Esophagus (tissue), 2 donors: Measurements from ENCODE around the gene NRARP. TPM values are rescaled to one million over a fixed set of nuclear protein-coding genes. Genes with fewer than 3 reads are reported as not detected.

Source experiments
- H3K27ac ChIP-seq, 2 donors: one replicate each; pipeline ENCODE4 v1.5.1; 2013; ENCODE audit warnings: low read depth in 2 of 2, mild to moderate bottlenecking in 2 of 2, inconsistent platforms in 1 of 2, low read length in 1 of 2, moderate library complexity in 1 of 2
- H3K27me3 ChIP-seq, 2 donors: one replicate each; pipeline ENCODE4 v1.6.1; 2013; ENCODE audit warnings: low read length in 2 of 2, control low read depth in 1 of 2, mild to moderate bottlenecking in 1 of 2; ENCODE audit not compliant: insufficient read depth in 2 of 2, control insufficient read depth in 1 of 2
- H3K36me3 ChIP-seq, 2 donors: one replicate each; pipeline ENCODE4 v1.6.1; 2013; ENCODE audit warnings: low read length in 1 of 2; ENCODE audit not compliant: control insufficient read depth in 2 of 2, insufficient read depth in 2 of 2
- H3K4me1 ChIP-seq, 2 donors: one replicate each; pipeline ENCODE4 v1.6.1; 2013; ENCODE audit warnings: low read length in 1 of 2; ENCODE audit not compliant: control insufficient read depth in 2 of 2, insufficient read depth in 2 of 2
- H3K4me3 ChIP-seq, 2 donors: one replicate each; pipeline ENCODE4 v1.5.1; 2013; ENCODE audit warnings: low read length in 2 of 2, mild to moderate bottlenecking in 2 of 2, low read depth in 1 of 2, moderate library complexity in 1 of 2
- H3K9me3 ChIP-seq, 2 donors: one replicate each; pipeline ENCODE4 v1.6.1; 2013; ENCODE audit warnings: mild to moderate bottlenecking in 2 of 2, low read depth in 1 of 2, low read length in 1 of 2, moderate library complexity in 1 of 2; ENCODE audit not compliant: control insufficient read depth in 2 of 2, insufficient read depth in 1 of 2
- WGBS, 2 donors: extraction: QIAGEN DNeasy Blood & Tissue Kit; methylation state at CpG; one replicate each; pipeline ENCODE4 v1.1.7; 2013; 5-methylcytosine and 5-hydroxymethylcytosine counted together
- polyA plus RNA-seq, 2 donors: library from polyadenylated mRNA; stranded (reverse); fragments of 200-250 nt; gene quantifications; one replicate each; pipeline ENCODE4 v1.2.3, GENCODE V29; 2013
- donor health status: healthy with polysubstance abuse.
- donor health status: Bipolar disorder and iron deficiency.

NRARP gene
- polyA plus RNA-seq, 2 donors, result 1.6 to 7.8 TPM

DNA sequence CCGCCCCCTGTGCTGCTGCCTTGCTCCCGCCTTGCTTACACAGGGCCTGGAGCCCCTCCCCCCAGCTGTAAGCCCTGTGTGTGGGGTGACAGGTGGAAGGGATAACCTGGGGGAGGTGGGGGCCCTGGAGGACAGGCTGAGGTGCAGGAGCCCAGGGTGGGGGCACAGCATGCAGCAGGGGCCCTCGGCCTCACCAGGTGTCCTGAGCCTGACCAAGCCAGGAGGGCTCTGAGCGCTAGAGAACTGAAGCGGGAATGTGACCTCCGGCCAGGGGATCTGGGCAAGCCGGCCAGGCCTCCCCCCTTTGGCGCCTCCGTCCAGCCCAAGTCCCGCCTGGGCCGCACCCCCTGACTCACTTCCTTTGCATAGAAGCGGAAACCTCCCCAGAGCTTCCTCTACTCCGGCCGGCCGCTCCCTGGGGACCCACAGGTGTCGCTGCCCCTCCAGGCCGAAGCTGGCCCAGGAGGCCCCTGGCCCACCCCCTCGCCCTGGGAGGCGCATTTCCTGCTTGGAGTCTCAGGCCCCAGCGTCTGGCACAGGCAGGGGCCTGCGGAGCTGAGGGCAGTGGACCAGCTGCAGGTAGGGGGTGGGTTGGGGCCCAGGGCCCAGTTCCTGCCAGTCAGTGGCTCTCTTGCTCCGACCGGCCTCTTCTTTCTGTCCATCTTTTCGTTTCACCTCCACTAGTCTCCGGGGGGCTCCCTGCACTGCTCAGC, 24.6 kb downstream of the NRARP start, which contains the start of gene TOR4A:
TSS of gene TOR4A (plus strand) at position 398 of the 713 bp plus-strand sequence. CDS start 964 bp downstream, outside the sequence.
- Histone ChIP-seq H3K36me3 (peaks cover 0 to 10% of the 10 kb centered on the region in 2 donors), H3K4me3 (peak within 1 kb of the TSS; percentile 46 to 53), H3K9me3 (peaks cover 0 to 3% of the 10 kb centered on the region in 2 donors), H3K27me3 (peaks cover 0 to 11% of the 10 kb centered on the region in 2 donors), H3K27ac (peak within 1 kb of the TSS; percentile 73 to 77), H3K4me1 (peaks cover 0 to 24% of the 10 kb centered on the region in 2 donors)
- WGBS, 2 donors, result 17 to 20% methylated on average over 17 to 25 of the region's 25 CpGs

DNA sequence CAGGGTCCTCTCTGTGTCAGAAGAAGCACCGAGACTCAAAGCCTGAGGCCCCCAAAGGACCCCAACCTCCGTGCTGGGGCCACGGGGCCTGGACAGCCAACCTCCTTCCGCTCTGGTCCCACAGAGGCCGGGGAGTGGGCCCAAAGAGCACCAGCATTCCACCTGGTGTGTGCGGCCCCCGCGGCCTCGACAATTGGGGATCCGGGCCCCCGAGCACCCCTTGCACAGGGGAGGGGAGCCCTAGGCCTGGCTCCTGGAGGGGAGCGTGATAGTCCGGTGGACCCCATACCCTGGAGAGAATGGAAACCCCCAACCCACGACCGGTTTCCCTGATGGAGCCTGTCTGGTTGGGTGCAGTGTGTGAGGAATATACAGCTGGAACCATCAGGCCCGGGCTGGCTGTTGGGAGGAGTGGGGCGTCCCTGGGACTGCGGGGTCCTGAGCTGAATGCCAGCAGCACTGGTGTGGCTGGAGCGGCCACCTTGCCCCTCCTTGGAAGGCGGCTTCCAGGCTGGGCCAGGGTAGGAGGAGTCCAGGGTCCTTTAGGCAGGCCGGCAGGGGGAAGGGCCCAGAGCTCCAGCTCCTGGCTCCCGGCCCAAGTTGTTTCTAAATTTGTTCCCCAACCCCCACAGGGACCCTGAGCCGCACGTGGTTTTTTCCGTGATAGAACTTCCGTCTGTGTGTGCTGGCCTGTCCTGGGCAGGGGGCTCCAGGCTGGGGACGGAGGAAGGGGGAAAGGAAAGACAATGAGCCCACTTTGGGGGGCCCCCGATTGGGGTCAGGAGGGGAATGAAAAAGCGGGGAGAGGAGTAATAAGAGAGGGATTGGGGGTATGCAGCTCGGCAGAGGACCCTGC, 25.4 kb downstream of the NRARP start:
- Histone ChIP-seq H3K4me1 (peaks cover 0 to 24% of the 10 kb centered on the region in 2 donors), H3K9me3 (peaks cover 0 to 3% of the 10 kb centered on the region in 2 donors), H3K36me3 (peaks cover 0 to 17% of the 10 kb centered on the region in 2 donors), H3K27me3 (peaks cover 0 to 9% of the 10 kb centered on the region in 2 donors), H3K4me3 (no peak overlapping the region), H3K27ac (peak overlapping the region; percentile 73 to 77)
- 43 to 48% methylated on average over 30 of the region's 30 CpGs for WGBS, 2 donors

DNA sequence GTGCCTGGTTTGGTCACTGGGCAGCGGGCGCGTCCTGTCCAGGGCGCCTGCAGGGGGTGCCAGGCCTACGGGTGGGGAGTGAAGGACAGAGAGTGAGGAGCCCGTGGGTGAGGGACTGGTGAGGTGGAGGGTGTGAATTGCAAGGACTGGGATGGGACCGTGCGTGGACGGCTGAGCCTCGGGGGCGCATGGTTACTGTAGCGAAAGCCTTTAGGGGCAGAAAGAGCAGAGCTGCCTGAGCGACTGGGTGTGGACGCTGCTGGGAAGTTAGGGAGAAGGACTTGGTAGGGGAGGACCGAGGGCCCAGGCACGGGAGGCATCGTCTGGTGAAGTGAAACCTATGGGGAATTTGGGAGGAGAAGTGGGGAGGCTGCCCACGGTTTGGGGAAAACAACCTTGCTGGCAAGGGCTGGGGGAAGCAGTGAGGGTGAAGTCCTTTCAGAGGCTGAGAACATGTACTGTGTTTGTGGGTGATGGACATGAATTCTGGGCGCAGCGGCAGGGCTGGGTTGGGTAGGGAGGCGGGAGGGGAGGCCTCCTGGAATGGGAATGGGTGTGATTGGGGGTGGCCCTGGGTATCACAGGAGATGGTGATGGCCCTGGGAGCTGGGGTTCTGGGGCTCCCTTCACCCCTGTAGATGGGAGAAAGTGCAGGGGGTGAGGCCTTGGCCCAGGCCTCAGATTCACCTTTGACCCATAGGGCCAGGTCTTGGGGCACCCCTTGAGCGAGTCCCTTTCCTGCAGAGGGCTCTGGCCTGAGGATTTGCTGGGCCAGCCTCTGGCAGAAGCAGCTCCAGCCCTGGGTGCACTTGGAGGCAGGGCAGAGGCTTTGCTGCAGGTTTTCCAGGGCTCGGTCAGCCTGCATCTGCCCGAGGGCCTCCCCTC, 26.2 kb downstream of the NRARP start:
- peaks cover 0 to 17% of the 10 kb centered on the region in 2 donors for H3K36me3 ChIP-seq
- peaks cover 0 to 6% of the 10 kb centered on the region in 2 donors for H3K27me3 ChIP-seq
- H3K4me3 ChIP-seq, result no peak overlapping the region
- H3K4me1 ChIP-seq, result peaks cover 0 to 20% of the 10 kb centered on the region in 2 donors
- H3K9me3 ChIP-seq, result peaks cover 0 to 3% of the 10 kb centered on the region in 2 donors
- WGBS, 2 donors, result 77 to 80% methylated on average over 24 of the region's 24 CpGs
- H3K27ac ChIP-seq, result peak overlapping the region in 1 of 2 donors; percentile 13

DNA sequence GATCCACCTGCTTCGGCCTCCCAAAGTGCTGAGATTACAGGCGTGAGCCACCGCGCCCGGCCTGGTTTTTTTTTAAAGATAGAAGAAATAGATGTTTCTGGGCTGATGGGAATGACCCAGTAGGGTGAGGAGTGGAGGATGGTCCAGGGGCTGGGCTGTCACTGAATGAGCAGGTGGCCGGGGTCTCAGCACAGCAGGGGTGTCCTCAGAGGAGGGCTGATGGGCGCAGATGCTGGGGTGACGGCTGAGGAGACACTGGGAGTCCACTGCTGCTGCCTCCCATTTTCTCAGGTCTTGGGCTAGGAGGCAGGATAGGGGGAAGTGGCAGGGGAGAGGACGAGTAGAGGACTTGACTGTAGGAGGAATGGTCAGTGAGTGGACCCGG, 26.9 kb downstream of the NRARP start:
- peaks cover 0 to 3% of the 10 kb centered on the region in 2 donors for H3K9me3 ChIP-seq
- H3K27ac ChIP-seq, result no peak overlapping the region
- peaks cover 0 to 20% of the 10 kb centered on the region in 2 donors for H3K4me1 ChIP-seq
- H3K27me3 ChIP-seq, result peaks cover 0 to 6% of the 10 kb centered on the region in 2 donors
- 82 to 91% methylated on average over 10 of the region's 10 CpGs for WGBS, 2 donors
- H3K36me3 ChIP-seq, result peaks cover 0 to 17% of the 10 kb centered on the region in 2 donors
- H3K4me3 ChIP-seq, result no peak overlapping the region

DNA sequence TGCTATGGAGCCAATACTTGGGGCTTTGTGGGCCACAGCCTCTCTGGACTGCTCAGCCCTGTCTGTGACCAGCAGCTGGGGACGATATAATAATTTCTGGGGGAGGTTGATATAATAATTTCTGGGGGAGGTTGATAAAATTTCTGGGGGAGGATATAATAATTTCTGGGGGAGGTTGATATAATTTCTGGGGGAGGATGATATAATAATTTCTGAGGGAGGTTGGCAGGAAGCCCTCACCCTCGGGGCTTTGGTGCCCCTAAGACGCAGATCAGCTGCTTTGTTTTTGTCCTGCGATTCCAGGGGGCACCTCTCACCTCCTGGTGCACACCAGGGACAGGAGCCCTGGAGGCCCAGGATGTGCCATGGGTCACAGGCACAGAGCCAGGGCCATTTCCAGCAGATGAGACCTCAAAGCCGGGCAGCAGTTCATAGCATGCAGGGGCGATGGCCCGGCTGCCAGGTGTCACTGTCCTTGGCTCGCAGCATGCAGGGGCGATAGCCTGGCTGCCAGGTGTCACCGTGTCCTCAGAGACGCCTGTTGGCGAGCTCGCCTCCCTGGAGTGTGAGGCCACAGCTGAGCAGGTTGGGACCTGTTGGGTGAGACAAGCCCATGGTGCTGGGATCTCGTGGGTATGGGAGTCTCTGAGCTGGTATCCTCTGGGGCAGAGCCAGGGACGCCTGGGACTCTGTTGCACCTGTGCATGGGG, 28.3 kb downstream of the NRARP start:
- H3K36me3 ChIP-seq, result peaks cover 0 to 12% of the 10 kb centered on the region in 2 donors
- peaks cover 0 to under 1% of the 10 kb centered on the region in 2 donors for H3K9me3 ChIP-seq
- peaks cover 0 to 6% of the 10 kb centered on the region in 2 donors for H3K27me3 ChIP-seq
- 51 to 56% methylated on average over 15 of the region's 15 CpGs for WGBS, 2 donors
- peaks cover 4 to 21% of the 10 kb centered on the region in 2 donors for H3K4me1 ChIP-seq
- peak overlapping the region in 1 of 2 donors; percentile 92 for H3K27ac ChIP-seq
- no peak overlapping the region for H3K4me3 ChIP-seq

DNA sequence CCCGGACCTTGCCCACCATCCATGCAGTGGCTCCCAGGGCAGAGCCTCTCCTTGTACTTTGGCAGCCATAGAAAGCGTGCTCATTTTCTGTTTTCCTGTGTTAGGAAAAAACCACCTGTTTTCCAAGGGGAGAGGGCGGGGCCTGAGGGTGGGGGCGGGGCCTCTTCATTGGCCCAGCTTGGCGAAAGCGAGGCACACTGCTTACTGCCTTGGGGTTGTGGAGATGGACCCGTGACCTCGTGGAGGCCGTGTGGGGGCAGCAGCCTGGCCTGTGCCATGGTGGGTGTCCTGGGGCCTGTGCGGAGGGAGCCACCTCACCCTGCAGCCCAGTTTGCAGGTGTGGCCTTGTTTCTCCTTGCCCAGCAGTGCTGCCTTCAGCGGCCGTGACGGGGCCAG, 29.0 kb downstream of the NRARP start:
- no peaks in the 10 kb centered on the region for H3K9me3 ChIP-seq
- 76% methylated on average over 13 of the region's 13 CpGs for WGBS, 2 donors

DNA sequence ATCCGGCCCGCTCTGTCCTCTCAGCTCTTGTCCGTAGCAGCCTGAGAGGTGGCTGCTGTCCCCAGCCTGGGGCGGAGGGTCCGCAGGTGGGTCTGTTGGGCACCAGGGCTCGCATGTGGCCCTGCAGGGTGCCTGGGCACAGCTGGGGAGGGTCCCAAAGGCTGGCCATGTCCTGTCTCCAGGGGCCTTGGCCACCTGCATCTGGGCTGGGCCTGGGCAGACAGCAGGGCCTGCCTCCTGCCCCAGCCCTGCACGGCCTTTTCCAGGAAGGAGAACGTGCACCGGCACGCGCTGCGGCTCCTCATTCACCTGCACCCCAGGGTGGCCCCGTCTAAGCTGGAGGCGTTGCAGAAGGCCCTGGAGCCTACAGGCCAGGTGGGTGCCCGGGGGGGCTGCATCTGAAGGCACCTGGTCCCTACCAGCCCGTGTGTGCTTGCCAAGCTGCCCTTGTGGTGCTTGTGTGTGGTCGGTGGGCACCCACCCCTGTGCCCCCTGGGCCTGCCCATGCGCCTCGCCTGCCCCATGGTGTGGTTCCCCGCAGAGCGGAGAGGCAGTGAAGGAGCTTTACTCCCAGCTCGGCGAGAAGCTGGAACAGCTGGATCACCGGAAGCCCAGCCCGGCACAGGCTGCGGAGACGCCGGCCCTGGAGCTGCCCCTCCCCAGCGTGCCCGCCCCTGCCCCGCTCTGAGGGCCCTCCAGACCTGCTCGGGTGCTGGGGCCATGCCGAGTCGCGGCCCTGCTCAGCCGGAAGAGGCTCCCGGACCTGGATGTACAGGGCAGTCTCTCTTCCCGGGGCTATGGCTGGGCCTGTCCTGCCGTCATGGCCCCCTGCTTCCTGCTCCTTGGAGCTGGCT, 29.6 kb downstream of the NRARP start:
- peaks cover 0 to 20% of the 10 kb centered on the region in 2 donors for H3K36me3 ChIP-seq
- no peak overlapping the region for H3K4me3 ChIP-seq
- no peaks in the 10 kb centered on the region for H3K27me3 ChIP-seq
- H3K27ac ChIP-seq, result no peak overlapping the region
- H3K9me3 ChIP-seq, result no peaks in the 10 kb centered on the region
- 89% methylated on average over 37 to 39 of the region's 39 CpGs for WGBS, 2 donors
- H3K4me1 ChIP-seq, result peaks cover 5 to 19% of the 10 kb centered on the region in 2 donors

More for the DNA sequence above, 29.0 kb downstream of the NRARP start:
- Histone ChIP-seq H3K4me1 (peaks cover 5 to 20% of the 10 kb centered on the region in 2 donors), H3K27ac (no peak overlapping the region), H3K4me3 (no peak overlapping the region), H3K36me3 (peaks cover 0 to 16% of the 10 kb centered on the region in 2 donors), H3K27me3 (peaks cover 0 to under 1% of the 10 kb centered on the region in 2 donors)

DNA sequence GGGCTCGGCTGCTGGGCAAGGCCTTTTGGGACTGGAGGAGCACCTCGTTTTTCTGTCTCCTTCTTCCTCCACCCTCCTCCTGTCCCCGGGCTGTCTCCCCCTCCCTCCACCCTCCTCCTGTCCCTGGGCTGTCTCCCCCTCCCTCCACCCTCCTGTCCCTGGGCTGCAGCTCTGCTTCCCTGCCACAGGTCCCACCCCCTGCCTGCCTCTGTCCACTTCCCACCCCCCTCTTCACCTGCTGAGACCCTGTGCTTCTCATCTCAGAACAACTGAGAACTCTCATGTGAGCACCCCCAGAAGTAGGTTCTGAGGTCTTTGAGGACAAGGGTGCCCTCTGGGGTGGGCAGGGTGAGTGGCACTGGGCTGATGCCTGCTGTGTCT, 30.4 kb downstream of the NRARP start:
- Histone ChIP-seq H3K4me1 (peaks cover 5 to 13% of the 10 kb centered on the region in 2 donors), H3K9me3 (no peaks in the 10 kb centered on the region), H3K36me3 (peaks cover 0 to 25% of the 10 kb centered on the region in 2 donors), H3K27ac (no peak overlapping the region), H3K27me3 (no peaks in the 10 kb centered on the region), H3K4me3 (no peak overlapping the region)
- WGBS, 2 donors, result 37 to 38% methylated on average over 3 of the region's 3 CpGs
